ENCODE measurements around the gene CDC42SE2.
"Not testable (repeated sequence)": the region's sequence is repeated elsewhere in the genome, so short reads cannot be mapped to it uniquely, and the experiment has no call there.

Gene CDC42SE2

GRCh38 chr5:131279204-131279603 lies 15.4 kb downstream of the CDC42SE2 start:
- no peak for DNase-seq

GRCh38 chr5:131280417-131280816 lies 16.6 kb downstream of the CDC42SE2 start:
- no peak for DNase-seq

- no peak for DNase-seq
These were observed 17.4 kb downstream of the CDC42SE2 start for GRCh38 chr5:131281133-131281867.

- DNase-seq, result no peak
These were observed 18.0 kb downstream of the CDC42SE2 start for GRCh38 chr5:131281868-131282234.

- no peak for DNase-seq
These were observed 18.4 kb downstream of the CDC42SE2 start for GRCh38 chr5:131282235-131282634.

- no peak for DNase-seq
These were observed 22.0 kb downstream of the CDC42SE2 start for GRCh38 chr5:131285703-131286399.

GRCh38 chr5:131286400-131286715 lies 22.5 kb downstream of the CDC42SE2 start:
- no peak for DNase-seq

- DNase-seq, result no peak
These were observed 24.5 kb downstream of the CDC42SE2 start for GRCh38 chr5:131288328-131288727.

GRCh38 chr5:131289738-131290137 lies 25.9 kb downstream of the CDC42SE2 start:
- DNase-seq, result no peak

- DNase-seq, result no peak
These were observed 32.4 kb downstream of the CDC42SE2 start for GRCh38 chr5:131296213-131296672.

- DNase-seq, result no peak
These were observed 34.0 kb downstream of the CDC42SE2 start for GRCh38 chr5:131297886-131298285.

- no peak for DNase-seq
These were observed 35.6 kb downstream of the CDC42SE2 start for GRCh38 chr5:131299465-131299864.

- no peak for DNase-seq
These were observed 38.7 kb downstream of the CDC42SE2 start for GRCh38 chr5:131302506-131302905.

- DNase-seq, result no peak
These were observed 39.7 kb downstream of the CDC42SE2 start for GRCh38 chr5:131303537-131303936.

GRCh38 chr5:131304414-131304813 lies 40.6 kb downstream of the CDC42SE2 start:
- DNase-seq, result no peak

- no peak for DNase-seq
These were observed 41.4 kb downstream of the CDC42SE2 start for GRCh38 chr5:131305138-131305689.

GRCh38 chr5:131305906-131306305 lies 42.1 kb downstream of the CDC42SE2 start:
- DNase-seq, result no peak

GRCh38 chr5:131312235-131312772 lies 48.5 kb downstream of the CDC42SE2 start:
- not testable (repeated sequence) for DNase-seq

- DNase-seq, result no peak
These were observed 52.2 kb downstream of the CDC42SE2 start for GRCh38 chr5:131316026-131316425.

- no peak for DNase-seq
These were observed 53.0 kb downstream of the CDC42SE2 start for GRCh38 chr5:131316822-131317221.

GRCh38 chr5:131318455-131318854 lies 54.6 kb downstream of the CDC42SE2 start:
- no peak for DNase-seq

GRCh38 chr5:131321066-131321465 lies 57.2 kb downstream of the CDC42SE2 start:
- no peak for DNase-seq

GRCh38 chr5:131322926-131323325 lies 59.1 kb downstream of the CDC42SE2 start:
- DNase-seq, result no peak

- no peak for DNase-seq
These were observed 59.5 kb downstream of the CDC42SE2 start for GRCh38 chr5:131323378-131323777.

Data from SHP77 (cell line).